HG02943 (cell line): Measurements from ENCODE around the gene GLMP.
A peak's percentile ranks its signal among the peaks of the same experiment; 100 is the strongest.
"Not testable (repeated sequence)": the region's sequence is repeated elsewhere in the genome, so short reads cannot be mapped to it uniquely, and the experiment has no call there.

Experiments used
- ATAC-seq: cut with Tn5 transposase; IDR thresholded peaks from one replicate; pipeline ENCODE4 v1.9.1; 2021; ENCODE audit warnings: mild to moderate bottlenecking, low read depth, moderate library complexity; ENCODE audit not compliant: unreplicated experiment

The GLMP gene, protein sequence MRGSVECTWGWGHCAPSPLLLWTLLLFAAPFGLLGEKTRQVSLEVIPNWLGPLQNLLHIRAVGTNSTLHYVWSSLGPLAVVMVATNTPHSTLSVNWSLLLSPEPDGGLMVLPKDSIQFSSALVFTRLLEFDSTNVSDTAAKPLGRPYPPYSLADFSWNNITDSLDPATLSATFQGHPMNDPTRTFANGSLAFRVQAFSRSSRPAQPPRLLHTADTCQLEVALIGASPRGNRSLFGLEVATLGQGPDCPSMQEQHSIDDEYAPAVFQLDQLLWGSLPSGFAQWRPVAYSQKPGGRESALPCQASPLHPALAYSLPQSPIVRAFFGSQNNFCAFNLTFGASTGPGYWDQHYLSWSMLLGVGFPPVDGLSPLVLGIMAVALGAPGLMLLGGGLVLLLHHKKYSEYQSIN

DNA sequence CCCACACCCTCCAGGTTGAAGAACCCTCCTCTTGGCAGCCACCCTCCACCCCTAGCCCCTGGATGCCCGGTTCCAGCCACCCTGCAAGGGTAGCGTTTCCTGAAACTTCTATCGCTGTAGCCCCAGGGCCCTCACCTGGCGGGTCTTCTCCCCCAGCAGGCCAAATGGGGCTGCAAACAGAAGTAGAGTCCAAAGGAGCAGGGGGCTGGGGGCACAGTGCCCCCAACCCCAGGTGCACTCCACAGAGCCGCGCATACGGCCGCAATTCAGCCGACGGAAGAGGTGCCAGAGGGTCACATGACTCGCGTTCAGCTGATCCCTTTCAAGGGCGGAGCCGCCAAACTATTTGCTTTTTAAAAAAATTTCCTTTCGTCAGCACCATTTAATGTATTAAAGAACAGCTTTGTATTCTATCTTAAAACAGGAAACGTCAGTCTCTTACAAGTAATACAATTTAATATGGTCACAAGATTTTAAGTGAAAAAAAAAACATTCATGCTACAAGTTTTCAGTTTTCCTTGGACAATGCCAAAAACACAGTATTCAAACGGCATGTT lies at the start of gene GLMP:
Gene GLMP, minus strand, starts transcription at position 289 of the 557 bp plus-strand sequence. Its CDS starts 34 bp downstream, at position 255.
- ATAC-seq, result no peak

DNA sequence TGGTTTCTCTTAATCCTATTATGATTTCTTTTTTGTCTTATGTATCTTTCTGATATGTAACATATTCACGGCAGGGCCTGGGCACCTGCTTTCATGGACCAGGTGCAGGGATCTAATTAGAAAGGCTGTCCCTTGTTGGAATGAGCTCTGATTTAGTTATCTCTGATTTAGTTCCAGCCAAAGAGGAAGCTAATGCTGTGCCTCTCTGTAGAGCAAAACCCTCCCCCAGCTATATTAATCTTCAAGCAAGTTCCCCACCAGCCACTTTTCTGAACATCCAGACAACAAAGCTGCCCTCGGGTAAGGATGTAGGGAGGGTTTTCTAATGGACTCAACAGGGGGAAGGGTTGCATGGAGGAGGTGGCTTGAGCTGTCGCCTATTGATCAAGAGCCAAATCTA lies 48.9 kb upstream of the GLMP start:
- ATAC-seq, result no peak

DNA sequence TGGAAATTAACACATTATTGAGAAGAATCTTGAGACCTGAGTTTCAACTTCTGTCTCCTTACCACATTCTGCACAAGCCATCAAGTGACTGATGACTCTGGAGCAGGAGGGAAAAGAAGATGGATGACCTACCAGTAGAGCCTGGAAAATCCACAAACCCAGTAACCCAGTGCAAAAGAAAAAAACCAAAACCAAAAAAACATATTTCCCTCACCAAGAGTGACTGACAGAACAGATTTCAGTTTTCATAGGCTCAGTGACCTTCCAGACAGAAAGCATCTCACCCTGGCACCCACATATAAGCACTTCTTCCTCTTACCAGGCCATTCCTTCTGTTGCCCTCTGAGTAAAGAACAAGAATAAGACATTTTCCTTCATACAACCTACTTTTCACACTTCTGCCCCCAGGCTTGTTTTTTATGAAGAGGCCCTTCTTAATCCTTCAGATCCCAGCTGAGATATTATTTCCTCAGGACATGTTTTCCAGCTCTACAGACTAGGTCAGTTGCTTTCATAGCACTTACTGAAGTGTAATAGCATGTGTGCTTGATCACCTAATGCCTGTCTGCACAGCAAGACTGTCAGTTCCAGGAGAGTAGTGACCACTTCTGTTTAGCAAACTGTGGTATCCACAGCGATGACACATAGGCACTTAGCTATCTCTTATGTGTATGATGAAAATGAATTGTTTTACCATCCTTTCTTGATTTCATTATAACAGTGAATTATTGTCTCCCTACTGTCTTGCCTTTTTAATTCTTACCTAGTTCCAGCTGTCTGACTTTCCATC lies 46.9 kb upstream of the GLMP start:
- no peak for ATAC-seq

DNA sequence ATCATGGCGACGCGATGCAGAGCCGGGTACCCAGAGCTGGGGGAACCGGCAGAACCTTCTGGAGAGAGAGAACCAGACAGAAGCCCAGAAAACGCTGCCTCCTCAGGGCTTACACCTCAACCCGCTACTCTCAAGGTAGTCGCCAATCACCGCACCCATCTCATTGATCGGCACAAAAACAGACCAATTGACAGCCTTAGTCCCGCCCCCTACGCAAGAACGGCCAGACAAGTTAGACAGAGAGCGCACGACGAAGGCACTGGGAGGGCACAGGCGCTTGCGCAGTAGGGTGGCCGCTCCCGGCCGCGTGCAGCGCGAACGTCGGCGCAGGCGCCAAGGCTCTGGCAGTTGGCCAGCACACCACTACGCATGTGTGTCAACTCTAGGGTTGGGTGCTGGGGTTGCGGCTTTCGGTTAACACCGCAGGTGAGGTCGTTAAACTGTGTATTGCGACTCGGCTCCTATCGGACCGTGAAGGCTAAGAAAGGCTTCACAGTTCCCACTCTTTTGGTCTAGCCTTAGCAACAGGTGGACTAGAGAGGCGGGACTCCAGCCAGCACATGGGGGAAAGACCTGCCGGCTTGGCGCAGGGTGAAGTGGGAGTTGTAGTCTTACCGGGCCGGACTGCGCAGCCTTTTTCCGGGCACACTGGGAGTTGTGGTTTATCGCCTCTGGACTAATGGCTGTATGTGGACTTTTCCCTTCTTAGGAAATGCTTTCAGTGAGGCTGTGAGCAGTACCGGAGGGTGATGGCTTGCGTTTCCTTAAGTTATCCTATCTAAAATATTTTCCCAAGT lies 42.9 kb upstream of the GLMP start, which contains the start of the genes CCT3 and TSACC:
Gene CCT3, minus strand, starts transcription at position 113 of the 797 bp plus-strand sequence. Its CDS starts 108 bp downstream, at position 5.
Gene TSACC, plus strand, starts transcription at position 347 of the 797 bp plus-strand sequence. CDS start 1,232 bp downstream, outside the sequence.
- ATAC-seq, result peak; percentile 97

DNA sequence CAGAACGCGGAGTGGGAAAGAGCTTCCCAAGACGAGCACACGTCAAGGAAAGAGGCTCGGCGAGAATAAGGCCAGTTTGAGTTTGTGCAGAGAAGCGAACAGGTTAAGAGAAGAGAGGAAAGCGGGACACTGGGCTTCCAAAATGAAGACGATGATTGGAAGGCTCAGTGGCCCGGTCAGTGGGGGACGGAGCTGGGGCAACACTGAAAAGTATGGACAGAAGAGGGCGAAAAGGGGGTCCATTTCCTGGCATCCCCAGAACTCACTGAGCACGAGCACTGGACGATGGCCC lies 42.4 kb upstream of the GLMP start:
- ATAC-seq, result peak; percentile 27

DNA sequence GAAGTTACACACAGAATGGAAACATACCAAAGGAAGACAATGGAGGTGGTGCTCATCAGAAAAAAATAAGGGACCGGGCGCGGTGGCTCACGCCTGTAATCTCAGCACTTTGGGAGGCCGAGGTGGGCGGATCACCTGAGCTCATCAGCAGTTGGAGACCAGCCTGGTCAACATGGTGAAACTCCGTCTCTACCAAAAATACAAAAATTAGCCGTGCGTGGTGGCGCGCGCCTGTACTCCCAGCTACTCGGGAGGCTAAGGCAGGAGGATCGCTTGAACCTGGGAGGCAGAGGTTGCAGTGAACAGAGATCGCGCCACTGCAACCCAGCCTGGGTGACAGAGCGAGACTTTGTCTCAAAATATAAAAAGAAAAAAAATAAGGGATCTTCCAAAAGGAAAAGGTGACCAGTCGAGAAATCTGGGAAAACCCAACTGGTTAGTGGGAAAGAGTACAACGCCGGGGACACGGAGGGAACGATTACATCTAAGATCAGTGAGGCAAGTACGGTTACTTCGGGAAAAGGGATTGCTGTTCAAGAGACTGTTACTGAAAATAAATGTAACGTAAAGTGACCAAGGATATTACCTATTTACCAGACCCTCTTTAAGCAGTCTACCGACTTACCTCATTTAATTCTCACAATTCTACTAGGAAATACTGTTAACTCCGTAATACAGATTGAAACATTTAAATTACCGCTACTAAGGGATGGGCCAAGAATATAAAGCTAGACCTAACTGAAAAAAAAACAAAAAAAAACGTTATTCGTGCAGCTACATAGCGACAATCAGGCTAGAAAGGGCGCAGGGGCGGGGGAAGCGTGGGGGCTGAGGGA lies 41.8 kb upstream of the GLMP start:
- ATAC-seq, result no peak

DNA sequence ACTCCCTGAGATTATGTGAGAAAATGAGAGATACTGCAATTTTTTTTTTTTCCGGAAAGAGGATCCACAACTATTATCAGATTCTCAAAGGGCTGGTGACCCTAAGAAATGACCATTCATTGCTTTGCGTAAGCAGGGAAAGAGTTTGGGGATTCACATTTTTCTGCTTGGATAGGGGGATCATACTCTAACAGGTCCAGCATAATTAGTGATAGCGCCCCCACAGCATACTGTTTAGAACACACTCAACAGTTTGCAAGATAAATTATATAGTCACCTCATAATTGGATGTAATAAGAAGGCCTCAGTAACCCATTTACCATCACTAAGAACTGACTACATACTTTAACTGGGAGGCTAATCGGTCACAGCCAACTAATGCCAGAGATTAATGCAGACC lies 40.8 kb upstream of the GLMP start:
- no peak for ATAC-seq

DNA sequence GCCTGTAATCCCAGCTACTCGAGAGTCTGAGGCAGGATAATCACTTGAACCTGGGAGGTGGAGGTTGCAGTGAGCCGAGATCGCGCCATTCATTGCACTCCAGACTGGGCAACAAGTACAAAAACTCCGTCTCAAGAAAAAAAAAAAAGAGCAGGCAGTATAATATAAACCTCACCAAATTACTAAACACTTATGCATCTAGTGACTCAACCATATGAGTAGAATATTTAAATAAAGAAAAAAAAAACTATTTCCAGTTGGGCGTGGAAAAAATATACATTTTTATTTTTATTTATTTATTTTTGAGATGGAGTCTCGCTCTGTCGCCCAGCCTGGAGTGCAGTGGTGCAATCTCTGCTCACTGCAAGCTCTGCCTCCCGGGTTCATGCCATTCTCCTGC lies 27.7 kb upstream of the GLMP start:
- ATAC-seq, result not testable (repeated sequence)

DNA sequence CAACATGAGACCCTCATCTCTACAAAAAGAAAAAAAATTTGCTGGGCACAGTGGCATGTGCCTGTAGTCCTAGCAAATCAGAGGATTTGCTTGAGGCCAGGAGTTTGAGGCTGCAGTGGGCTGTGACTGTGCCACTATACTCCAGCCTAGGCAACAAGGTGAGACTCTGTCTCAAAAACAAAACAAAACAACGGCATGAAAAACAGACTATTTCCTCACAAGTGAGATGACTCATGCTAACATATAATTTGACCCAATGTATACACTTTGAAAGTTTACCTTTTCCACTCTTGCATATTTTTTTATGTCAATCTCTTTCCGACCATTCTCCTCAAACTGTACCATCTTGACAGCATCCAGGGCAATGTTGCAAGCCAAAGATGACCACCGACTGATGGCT lies 25.1 kb upstream of the GLMP start:
- no peak for ATAC-seq

DNA sequence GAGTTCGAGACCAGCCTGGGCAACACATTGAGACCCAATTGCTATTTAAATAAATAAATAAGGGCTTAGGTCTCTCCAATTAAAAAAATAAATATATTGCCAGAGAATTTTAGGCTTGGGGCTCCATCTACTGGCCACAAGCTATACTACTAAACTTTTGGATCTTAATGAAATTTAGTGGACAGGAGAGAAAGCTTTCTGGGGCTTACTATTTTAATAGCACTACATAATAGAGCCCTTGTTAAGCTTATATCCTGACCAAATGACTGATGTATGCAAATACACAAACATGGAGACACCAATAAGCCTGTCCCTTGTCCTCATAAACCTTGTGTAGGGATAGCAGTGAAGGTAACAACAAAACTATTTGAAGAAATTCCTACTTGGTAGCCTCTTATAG lies 24.2 kb upstream of the GLMP start:
- no peak for ATAC-seq

DNA sequence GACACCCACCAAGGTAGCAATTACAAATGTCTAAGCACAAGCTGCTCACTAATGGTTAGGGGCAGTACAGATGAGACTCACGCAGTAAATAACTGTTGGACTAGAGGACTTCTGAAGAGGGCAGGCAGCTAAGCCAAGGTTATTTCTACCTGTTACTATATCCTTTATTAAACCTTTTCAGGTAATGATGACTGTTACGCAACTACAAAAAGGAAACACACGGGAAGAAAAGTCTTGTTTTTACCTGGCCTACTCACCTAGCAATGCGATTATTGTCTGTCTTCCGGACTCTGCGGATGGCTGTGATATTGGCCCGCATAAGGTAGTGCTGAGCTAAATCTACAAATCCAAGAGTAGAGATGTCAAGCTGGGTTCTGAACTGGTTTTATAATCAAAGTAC lies 21.4 kb upstream of the GLMP start:
- ATAC-seq, result no peak

DNA sequence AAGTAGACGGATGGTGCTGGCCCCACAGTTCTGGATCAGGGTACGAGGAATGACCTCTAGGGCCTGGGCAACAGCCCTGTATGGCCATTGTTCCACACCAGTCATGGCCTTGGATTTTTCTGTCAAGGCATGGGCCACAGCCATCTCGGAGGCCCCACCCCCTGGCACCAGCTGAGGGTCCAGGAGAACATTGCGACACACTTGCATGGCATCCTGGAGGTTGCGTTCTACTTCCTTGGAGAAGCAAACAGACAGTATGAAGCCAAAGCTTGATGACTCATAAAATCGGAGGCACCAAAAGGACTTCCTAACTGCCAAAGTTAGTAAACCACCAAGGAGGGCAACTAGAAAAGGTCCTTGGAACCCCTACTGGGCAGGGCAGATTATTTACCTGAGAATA lies 15.5 kb upstream of the GLMP start:
- ATAC-seq, result no peak

DNA sequence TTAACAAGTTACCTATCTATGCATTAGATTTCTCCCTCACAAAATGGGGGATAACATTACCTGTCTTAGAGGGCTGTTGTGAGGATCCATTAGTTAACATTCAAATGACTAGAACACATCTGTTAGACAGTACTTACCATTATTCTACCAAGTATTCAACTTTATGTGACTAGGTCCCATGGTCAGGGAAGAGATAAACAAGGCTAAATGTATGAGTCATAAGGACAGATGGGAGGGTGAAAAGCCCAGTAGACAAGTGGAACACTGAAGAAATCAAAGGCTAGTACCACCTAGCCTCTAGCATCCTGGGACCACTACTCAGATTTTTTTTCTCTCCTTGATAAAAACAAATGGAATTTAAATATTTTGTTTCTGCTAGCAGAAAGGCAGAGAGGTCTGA lies 12.6 kb upstream of the GLMP start:
- ATAC-seq, result no peak

DNA sequence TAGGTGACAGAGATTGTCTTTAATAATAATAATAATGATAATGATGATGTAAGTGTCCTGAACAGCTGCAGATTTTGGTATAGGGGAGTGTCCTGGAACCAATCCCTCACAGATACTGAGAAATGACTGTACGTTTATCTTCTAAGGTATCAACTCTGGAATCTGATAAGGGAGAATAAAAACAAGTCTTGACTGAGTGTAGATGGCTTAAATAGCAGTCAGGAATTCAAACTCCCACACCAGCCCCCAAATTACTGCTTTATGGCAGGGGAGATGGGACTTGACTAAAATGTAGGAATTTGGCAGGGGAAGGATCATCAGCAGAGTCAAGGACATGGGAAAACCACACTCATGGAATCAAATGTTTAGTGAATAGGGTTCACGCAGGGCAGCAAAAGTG lies 9.7 kb upstream of the GLMP start:
- ATAC-seq, result no peak

DNA sequence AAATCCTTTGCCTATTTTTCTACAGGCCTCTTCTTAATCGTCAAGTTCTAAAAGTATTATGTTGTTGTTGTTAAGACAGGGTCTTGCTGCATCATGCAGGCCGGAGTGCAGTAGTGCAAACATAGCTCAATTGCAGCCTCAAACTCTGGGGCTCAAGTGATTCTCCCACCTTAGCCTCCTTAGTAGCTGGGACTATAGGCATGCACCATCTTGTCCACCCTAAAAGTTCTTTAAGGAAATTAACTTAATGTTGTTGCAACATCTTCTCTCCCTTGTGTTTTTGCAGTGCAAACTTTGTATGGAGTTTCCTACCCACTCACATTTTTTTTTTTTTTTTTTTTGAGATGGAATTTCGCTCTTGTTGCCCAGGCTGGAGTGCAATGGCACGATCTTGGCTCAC lies 7.8 kb upstream of the GLMP start:
- ATAC-seq, result no peak

DNA sequence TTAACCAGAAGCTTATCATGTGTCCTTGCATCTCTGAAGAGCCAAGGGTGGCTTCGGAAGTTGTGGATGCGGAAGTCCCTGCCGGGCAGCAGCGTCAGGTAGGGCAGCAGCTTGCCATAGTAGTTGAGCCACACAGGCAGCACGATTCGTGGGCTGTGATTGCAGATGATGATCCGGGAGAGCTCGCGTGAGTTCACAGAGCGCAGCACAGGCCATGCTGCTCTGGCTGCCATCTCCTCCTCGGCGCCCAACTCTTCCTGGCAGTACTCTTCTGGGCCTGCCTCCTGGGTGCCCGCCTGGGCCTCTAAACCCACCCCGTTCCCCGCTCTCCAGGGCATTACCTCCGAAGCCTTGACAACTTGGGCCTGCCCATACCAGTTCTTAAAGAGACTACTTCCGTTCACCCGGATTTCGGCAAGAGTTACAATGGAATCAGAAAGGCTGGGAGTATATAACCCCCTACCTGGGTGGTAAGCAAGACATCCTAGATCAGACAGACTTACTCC lies 3.4 kb upstream of the GLMP start, which contains the start of gene VHLL:
Gene VHLL, minus strand, starts transcription at position 456 of the 506 bp plus-strand sequence. Its CDS starts 118 bp downstream, at position 338.
- no peak for ATAC-seq

DNA sequence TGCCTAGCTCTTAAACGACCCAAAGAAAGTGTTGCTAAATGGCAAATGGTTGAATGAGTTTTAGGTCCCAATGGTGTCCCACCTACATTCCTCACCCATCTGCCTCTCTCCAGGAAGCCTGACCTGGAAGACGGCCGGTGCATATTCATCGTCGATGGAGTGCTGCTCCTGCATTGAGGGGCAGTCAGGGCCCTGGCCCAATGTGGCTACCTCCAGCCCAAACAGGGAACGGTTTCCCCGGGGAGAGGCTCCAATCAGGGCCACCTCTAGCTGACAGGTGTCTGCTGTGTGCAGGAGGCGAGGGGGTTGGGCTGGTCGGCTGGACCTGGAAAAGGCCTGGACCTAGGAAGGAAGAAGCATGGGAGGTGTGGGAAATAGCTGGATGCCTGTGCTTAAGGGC lies 1.6 kb downstream of the GLMP start:
- ATAC-seq, result no peak

DNA sequence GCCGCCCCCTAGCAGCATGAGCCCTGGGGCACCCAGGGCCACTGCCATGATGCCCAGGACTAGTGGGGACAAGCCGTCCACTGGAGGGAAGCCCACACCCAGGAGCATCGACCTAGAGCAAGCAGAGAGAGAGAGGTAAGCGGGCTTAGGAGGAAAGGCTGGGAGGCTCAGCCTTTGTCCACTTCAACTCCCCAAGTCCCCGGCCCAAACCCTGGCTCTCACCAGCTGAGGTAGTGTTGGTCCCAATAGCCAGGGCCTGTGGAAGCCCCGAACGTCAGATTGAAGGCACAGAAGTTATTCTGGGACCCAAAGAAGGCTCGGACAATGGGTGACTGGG lies 2.4 kb downstream of the GLMP start:
- no peak for ATAC-seq

DNA sequence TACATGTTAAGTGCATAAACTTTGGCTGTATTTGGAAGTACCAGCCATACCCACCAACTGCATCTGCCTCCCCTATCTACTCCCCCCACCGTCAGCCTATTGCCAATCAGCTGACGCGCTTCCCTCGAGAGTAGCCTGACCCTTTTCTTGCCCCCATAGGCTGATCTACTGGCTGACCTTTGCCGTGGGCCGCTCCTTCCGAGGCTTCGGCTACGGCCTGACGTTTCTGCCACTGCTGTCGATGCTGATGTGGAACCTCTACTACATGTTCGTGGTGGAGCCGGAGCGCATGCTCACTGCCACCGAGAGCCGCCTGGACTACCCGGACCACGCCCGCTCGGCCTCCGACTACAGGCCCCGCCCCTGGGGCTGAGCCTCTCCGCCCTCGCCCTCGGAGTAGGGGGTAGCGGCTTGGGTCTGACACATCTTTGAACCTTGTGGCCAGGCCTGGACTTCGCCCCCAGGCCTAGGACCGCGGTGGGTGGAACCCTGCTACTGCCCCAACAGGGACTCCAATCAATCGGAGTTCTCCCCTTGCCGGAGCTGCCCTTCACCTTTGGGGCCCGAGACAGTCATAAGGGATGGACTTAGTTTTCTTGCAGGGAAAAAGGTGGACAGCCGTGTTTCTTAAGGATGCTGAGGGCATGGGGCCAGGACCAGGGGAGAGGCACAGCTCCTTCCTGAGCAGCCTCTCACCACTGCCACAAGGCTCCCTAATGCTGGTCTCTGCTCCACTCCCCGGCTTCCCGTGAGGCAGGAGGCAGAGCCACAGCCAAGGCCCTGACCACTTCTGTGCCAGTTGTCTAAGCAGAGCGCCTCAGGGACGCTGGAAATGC lies 4.0 kb downstream of the GLMP start:
- peak; percentile 59 for ATAC-seq
